Renal cortical epithelial cell (primary cell): ENCODE data around the gene LMF1. TPM values are rescaled to one million over a fixed set of nuclear protein-coding genes. Genes with fewer than 3 reads are reported as not detected.

Experiments
- DNase-seq: peaks from one replicate; pipeline ENCODE4 v3.0.0-alpha.2; 2011; ENCODE audit warnings: low read depth
- total RNA-seq: library from RNA; depleted of rRNA; stranded (reverse); fragments of >200 nt; gene quantifications from 2 replicates; pipeline ENCODE4 v1.2.3, GENCODE V29; 2014

Gene LMF1
- total RNA-seq, 1 donor from 2014 or later, result 27.6 TPM

DNA sequence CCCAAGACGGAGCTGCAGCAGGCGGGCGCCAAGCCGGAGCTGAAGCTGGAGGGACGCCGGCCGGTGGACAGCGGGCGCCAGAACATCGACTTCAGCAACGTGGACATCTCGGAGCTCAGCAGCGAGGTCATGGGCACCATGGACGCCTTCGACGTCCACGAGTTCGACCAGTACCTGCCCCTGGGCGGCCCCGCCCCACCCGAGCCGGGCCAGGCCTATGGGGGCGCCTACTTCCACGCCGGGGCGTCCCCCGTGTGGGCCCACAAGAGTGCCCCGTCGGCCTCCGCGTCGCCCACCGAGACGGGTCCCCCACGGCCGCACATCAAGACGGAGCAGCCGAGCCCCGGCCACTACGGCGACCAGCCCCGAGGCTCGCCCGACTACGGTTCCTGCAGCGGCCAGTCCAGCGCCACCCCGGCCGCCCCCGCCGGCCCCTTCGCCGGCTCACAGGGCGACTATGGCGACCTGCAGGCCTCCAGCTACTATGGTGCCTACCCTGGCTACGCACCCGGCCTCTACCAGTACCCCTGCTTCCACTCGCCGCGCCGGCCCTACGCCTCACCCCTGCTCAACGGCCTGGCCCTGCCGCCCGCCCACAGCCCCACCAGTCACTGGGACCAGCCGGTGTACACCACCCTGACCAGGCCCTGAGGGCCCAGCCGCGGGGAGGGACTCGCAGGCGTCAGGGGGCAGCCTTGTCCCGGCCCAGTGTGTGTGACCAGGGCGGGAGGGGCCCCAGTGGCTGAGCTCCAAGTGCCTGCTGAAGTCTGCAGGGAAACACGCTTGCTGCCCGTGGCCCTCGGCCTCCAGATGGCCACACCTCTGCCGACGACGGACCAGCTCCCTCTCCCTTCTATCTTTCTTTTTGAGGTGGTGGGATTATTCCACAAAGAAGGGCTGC, 14.2 kb upstream of the LMF1 start:
- no peak for DNase-seq

DNA sequence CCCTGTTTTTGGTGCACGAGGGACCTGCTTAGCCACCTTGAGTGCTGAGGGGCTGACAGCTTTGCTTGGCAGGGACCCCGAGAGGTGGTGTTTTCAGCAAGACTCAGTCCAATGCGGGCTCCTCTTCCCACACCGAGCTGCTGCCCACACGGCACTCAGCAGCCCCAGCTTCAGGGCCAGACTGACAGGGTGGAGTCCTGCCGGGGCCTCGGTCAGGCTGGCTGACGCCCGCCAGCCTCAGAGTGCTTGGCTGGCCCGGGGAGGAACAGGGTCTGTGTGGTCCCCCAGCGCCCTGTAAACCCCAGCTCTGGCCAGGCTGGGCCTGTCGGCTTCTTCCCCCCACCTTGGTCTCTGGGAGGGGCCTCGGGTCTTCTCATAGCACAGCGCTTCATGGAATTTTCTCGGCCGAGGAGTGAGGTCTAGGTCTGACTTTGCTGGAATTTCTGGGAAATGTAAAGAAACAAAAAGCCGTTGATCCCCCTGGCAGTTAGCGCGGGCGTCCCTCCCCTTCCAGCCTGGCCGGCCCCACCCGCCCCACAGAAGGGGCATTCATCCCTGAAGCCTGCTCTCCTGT, 13.4 kb upstream of the LMF1 start:
- no peak for DNase-seq

DNA sequence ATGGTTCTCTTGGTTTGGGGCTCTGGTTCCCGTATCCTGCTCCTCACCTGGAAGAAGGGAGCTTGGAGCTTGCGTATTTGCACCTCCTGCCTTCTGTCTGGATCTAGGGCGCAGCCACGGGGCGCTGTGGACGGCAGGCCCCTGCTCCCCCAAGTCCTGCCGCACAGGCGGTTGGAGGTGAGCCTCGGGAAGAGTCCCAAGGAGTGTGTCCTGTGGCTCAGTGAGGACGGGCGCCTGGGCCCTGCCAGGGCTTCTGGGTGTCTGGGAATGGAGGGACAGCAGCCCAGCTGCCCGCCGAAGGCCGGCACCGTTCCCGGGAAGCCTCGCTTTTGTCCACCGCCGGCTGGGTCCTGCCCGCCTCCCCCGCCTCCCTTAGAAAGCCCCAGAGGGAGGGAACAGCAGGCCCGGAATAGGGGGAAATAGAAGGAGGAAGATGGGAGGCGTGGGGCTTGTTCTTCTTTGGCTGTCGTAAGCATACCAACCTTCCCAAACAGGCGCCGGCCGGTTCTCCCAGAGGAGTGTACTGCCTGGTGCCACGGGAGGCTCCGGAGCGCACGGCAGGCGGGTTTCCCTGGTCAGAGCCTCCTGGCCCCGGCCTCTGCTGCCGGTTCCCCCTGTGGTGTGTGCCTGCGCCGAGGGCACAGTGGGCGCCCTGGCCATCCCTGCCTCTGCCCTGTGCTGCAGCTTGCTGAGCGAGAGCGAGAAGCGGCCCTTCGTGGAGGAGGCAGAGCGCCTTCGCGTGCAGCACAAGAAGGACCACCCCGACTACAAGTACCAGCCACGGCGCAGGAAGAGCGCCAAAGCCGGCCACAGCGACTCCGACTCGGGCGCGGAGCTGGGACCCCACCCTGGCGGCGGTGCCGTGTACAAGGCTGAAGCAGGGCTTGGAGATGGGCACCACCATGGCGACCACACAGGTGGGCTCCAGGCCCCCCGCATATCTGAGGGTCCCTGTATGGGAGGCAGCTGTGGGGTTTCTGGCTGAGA, 12.6 kb upstream of the LMF1 start:
- DNase-seq, result no peak

DNA sequence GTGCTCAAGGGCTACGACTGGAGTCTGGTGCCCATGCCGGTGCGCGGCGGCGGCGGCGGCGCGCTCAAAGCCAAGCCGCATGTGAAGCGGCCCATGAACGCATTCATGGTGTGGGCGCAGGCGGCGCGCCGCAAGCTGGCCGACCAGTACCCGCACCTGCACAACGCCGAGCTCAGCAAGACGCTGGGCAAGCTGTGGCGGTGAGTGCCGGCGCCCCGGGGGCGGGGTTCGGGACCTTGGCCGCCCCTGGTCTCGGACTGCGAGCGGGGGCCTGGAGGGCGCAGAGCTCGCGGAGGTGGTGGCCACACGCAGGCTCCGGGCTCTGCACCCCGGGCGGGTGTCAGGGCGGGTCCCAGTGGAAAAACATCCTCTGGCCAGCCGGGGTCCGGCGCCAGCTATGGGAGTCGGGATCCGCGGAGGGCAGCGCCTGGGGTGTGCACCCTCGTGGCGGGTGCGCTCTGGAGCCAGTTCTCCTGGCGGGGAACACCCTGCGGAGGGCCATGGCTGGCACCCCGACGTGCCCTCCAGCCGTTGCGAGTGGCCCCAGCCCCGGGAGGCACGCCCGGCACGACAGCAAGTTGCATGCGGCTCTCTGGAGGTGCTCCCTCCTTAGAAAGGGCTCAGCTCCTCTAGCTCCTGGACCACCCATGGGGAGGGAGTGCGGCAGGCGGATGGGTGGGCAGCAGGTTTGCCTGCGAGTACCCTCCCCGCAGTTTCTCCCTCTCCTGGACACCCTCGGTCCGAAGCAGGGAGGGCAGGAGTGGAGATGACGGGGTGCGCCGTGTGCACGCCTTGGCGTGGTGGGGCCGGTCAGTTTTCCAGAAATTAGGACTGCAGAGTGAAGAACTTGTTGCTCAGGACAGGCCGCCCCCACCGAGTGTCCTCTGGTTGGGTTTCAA, 11.6 kb upstream of the LMF1 start:
- DNase-seq, result no peak

DNA sequence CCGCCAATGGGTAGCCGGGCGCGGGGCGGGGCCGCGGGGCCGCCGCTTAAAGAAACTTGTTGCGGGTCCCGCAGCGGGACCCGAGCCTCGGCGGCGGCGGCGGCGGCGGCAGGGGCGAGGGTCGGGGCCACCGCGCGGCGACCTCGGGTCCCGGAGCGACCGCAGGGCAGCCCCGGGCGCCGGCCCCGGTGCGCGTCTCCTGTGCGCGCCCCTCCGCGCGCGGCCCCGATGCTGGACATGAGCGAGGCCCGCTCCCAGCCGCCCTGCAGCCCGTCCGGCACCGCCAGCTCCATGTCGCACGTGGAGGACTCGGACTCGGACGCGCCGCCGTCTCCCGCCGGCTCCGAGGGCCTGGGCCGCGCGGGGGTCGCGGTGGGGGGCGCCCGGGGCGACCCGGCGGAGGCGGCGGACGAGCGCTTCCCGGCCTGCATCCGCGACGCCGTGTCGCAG, 10.9 kb upstream of the LMF1 start, which contains the start of gene SOX8:
Gene SOX8 (plus strand): TSS at position 76 of the 450 bp plus-strand sequence. CDS start 153 bp downstream, at position 229.
- DNase-seq, result no peak

DNA sequence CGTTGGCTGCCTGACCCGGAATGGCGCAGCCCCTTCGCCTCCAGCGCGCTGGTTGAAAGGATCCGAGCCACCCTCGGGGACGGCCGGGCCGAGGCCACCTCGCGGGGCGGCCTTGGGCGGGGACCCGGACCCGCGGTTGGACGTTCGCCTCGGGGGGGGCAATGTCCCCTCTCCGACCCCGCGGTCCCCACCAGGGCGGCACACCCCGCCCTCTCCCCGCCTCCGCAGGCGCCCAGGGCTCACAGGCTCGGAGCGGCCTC, 9.7 kb upstream of the LMF1 start:
- DNase-seq, result no peak

DNA sequence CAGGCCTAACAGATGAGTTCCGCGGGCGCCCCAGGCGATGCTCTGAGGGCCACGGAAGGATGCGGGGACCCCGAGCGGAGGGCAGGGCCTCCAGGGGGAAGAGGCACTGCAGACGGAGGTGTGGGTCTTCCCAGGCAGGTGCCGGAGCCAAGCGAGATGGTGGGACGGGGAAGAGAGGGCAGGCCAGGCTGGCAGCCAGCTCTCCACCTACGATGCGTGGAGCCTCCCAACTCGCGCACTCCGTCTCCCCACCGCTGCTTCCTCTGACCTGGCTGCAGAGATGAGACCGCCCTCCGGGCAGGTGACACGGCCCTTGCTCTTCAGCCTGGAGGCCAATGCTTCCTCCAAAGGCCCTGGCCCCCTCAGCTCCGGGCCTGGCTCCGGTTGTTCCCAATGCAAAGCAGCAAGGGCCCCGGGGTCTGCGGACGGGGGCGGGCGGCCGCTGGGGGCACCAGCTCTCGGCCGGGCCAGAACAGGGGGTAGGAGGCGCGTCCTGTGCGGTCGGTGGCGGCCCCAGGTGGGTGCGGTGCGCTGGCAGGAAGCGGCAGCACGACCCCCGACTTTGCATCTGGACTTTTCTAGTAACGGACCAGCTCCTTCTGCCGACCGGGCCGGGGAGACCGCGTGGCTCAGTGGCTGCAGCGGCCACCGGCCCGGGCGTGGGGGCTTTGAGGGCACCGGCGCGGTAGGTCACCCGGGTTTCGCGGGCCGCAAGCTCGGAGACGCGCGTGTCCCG, 9.2 kb upstream of the LMF1 start:
- no peak for DNase-seq

DNA sequence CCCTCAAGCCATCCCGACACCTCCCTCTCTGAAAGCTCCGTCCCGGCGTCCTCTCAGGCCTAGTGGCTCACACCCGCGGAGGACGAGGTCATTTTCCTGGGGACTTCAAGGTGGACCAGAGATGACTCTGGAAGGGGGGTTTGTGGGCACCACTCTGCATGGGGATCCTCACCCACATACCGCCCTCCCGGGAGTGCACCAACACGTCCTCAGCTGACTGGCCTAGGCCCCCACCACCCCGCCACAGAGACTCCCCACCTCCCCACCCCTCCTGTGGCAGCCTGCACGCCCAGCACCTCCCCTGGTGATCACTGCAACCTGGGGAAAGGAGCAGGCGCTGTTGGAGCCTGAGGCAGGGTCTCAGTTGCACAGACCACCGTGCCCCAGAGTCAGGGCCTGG, 8.4 kb upstream of the LMF1 start:
- DNase-seq, result no peak

DNA sequence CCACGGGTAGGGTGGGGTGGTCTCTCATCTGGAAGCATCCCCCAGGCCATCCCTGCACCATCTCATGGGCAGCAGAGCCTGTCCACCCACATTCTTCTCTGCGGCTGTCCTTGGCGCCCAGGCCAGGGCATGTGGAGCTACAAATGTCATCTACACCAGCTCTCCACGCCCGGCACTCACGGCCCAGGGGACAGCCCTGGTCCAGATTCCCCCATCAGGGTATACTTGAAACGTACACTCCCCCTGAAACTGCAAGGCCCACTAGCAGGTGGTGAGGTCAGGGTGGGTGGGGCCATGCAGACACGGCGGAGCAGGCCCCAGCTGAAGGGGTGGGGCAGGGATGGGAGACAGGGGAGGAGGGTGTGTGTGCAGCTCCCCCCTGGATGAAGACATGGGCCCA, 7.6 kb upstream of the LMF1 start:
- no peak for DNase-seq

DNA sequence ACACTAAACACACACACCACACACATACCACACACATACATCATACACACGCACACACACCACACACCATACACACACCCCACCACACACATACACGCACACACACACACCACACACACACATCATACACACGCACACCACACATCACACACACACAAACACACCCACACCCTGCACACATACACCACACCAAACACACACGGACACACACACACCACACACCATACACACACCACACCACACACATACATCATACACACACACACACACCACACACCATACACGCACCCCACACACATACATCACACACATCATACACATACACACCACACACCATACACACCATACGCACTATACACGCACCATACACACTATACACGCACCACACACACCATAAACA, 7.1 kb upstream of the LMF1 start:
- no peak for DNase-seq

DNA sequence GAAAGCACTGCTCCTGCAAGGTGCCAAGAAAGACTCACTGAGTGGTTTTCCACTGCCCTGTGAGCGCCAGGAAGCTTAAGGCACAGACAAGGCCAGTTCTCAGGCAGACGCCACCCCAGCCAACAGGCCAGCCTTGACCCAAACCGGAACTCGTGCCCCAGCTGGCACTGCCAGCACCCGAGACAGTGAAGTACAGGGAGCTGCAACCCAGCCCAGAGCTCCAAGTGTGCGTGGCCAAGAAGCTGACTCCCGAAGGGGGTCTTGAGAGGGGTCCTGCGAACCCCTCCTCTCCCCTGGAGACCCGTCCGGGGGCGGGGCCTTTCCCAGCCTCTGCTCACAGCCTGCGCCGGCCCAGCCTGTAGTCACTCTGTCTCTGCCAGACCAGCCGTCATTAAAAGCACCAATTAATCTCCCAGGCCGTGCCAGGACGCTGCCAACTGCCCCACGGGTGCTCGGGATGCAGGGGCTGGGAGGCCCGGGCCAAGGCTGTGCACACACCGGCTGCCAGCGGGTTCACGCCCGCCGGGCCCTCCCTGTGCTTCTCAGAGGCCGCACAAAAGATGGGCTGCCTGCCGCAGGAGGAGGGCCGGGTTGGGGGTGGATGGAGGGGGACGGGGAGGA, 6.4 kb upstream of the LMF1 start:
- DNase-seq, result no peak

DNA sequence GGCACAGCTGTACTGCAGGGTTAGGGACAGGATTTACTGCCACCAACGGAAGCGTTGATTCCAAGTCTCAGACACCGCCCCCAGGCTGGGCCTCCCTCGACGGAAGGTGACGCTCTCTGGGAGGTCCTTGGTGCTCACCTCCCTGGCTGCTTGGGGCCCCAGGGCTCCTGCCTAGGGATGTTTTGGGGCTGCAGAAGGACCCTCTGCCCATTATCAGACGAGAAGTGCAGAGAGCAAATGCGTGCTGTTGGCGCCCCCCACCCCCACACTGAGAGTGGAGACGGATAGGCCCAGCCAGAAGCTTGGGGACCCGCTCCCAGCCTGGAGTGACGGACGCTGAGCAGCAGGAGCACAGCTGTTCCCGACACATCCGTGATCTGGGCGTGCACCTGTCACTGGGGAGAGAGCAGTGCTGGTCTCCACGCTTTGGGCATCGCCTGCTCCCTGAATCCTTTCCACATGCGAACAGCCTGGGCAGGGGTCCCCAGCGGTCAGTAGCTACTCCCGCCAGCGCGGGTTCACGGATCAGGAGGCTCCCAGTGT, 5.7 kb upstream of the LMF1 start:
- no peak for DNase-seq

DNA sequence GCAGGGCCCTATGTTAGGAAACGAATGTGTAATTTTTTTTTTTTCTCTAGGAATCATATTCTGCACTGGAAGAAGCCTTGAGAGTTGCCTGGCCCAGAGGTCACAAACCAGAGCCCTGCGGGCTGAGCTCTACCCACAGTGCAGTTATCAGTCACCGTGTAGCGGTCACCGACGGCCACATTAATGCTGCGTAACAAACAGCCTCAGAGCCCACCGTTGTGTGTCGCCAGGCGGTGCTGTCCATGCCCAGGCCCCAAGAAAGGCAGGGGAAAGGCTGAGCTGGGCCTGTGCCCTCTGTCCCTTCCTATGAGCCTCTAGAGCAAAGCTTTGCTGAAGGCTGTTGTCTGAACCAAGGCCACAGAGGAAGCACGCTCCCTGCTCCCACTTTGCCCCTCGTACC, 4.5 kb upstream of the LMF1 start:
- no peak for DNase-seq

DNA sequence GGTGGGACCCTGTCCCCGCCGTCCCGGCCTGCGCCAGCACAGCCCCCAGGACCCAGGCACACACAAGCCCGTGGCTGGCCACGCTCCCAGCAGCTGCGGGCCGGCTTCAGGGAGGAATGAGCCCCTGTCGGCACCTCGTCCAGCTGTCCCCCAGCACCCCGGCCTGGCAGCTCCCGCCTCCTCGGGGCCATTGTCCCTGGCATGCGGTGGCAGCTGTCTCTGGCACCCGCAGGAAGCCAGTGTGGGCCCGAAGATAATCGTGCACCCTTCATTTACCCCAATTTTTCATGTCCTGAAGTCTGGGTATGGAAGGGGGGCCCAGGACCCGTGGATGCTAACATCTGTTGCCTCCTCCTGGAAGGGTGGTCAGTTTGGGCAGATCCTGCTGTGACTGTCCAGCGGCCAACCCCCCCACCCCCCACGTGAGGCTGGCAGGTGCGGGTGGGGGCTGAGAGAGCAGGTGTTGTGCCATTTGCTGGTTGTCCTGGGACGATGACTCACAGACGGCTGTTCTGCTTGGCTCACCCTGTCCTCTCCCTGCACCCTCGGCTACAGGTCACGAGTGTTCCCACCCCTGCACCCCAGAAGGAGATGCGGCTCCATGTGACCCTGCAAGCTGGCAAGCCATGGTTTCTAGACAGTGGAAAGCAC, 4.0 kb upstream of the LMF1 start:
- DNase-seq, result peak; percentile 36

DNA sequence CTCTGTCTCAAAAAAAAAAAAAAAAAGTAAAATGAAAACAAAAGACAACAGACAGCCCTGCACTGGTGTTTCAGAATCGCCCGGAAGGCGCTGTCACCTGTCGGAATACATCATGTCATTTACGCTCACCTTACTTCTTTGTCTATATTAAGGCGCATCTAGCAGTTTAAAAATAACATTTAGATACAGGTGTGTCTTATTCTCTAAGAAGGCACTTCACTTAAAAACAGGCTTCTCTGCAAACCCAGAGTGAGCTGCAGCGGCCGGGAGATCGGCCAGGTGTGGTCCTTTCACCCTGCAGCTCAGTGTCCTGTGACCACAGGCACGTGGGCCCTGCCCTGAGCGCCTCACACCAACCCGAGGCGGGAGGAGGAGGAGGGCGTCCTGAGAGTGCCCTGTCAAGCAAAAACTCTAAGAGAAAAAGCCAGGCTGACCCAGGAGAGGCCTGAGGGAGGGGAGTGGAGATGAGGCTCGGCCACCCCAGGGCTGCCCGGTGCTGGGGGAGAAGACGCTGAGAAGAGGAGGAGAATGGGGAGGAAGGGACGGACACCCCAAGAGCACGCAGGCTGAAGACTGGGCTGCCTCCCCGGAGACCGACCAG, 3.3 kb upstream of the LMF1 start:
- no peak for DNase-seq

DNA sequence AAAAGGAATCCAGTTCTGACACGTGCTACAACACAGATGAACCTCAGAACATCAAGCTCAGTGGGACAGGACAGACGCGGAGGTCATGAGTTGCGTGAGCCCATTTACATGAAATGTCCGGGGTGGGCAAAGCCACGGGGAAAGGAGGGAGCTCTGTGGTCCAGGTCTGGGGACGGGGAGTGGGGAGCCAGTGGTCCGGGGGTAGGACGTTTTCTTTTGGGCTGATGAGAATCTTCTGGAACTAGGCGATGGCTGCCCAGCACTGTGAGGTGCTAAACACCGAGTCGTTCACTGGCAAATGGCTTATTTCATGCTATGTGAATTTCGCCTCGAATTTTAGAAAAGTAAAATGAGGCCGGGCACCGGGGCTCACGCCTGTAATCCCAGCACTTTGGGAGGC, 2.6 kb upstream of the LMF1 start:
- no peak for DNase-seq

DNA sequence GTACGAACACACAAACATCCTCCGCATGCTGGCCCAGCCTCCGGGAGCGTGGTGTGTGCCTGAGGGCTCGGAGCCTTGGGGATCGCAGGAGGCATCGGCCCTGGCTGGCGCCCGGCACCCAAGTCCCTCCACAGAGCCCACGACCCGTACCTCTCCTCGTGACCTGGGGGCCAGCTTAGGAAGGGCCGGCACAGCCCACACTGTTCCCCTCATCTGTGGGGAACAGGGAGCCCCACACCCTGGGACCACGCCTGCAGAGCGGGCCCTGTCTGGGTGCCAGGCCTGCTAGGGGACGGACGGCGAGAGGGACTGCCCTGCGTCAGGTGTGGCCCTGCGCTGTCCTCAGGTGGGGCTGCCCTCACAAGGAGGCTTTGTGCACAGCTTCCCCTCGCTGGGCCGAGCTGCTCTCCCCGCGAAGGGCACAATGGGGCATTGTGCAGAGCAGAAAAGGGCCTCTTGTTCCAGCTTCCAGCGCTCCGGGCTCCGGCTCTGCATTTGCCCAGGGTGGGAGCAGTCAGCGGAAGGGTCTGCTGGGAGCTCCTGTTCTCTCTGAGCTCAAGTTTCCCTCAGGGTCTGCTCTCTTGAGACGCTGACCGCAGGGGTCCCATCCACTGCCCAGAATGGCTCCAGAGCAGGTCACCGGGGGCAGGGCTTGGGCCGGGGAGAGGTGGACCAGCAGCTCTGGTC, 1.7 kb upstream of the LMF1 start:
- no peak for DNase-seq

DNA sequence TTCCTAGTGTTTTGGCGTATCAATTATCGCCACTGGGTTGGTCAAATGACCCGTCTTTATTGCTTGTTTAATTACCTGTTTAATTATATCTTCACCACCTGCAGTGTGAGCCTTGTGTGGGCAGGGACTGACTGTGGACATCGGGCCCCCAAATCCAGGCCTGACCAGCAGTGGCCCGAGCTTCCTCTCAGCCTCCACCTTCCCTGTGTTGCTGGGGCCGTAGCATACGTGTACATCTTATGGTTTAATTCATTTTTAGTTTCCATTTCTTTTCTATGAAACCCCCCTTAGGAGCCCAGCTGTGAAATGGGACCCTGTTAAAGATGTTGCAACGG, 1.2 kb upstream of the LMF1 start:
- no peak for DNase-seq

DNA sequence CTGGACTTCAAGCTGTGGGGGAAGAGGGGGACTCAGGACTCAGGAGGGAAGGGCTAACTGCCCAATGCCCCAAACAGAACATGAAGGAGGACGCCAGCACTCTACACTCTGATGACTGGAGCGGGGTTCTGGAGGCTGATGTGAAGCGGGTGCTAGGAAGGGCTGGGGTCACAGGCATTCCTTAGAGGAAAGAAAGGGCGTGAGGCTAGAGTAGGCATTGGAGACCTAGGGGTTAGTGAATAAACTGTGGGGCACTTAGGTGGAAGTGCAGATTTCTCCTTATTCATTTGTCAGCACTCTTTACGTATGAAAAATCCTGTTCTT, 760 bp upstream of the LMF1 start:
- no peak for DNase-seq
